ENCODE data around the gene COBL.

COBL gene

DNA sequence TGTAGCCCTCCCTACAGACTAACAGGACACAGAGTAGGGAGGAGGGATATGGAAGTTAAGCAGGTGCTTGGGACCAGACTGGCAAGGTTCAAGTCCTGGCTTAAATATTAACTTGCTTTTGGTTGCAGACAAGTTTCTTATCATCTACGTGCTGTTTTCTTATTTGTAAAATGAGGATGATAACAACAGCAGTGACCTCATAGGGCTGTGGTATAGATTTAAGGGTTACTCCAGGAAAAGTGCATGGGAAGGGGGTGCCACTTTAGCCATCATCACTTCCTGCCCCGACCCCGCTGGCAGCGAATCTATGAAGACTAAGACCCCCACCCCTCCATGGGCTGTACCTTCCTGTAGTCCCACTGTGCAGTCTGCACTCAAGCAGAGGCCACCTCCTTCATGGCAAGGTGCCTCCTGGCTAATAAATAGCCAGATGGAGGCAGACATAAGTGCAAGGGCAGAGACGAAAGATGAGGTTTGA lies 250.2 kb downstream of the COBL start:
- no peak overlapping the region for H3K27ac ChIP-seq
- no peaks in the 10 kb centered on the region for H3K27me3 ChIP-seq (ENCODE audit: control insufficient read depth, insufficient read depth, low read length)
- no peak overlapping the region for H3K4me3 ChIP-seq (ENCODE audit: low read depth, low read length)
- TF ChIP-seq CTCF (IDR thresholded peaks at IDR 0.05) = no peak
- no peaks in the 10 kb centered on the region for H3K4me1 ChIP-seq
- peaks cover 4% of the 10 kb centered on the region for H3K79me2 ChIP-seq
- H3K36me3 ChIP-seq (ENCODE audit: control insufficient read depth, insufficient read depth, low read length) = no peaks in the 10 kb centered on the region
- no peak overlapping the region for H3K9ac ChIP-seq
- no peaks in the 10 kb centered on the region for H3K9me3 ChIP-seq (ENCODE audit: control insufficient read depth, low read length)
- no peak overlapping the region for H3K4me2 ChIP-seq (ENCODE audit: low read length)
- H2AFZ ChIP-seq = no peak overlapping the region

- Histone ChIP-seq H3K36me3 (ENCODE audit: control insufficient read depth, insufficient read depth, low read length) (no peaks in the 10 kb centered on the region), H3K27ac (no peak overlapping the region), H3K4me1 (no peaks in the 10 kb centered on the region), H3K27me3 (ENCODE audit: control insufficient read depth, insufficient read depth, low read length) (no peaks in the 10 kb centered on the region), H2AFZ (no peak overlapping the region), H3K9me3 (ENCODE audit: control insufficient read depth, low read length) (no peaks in the 10 kb centered on the region), H3K4me2 (ENCODE audit: low read length) (no peak overlapping the region), H3K79me2 (peaks cover 4% of the 10 kb centered on the region), H3K9ac (no peak overlapping the region), H3K4me3 (ENCODE audit: low read depth, low read length) (no peak overlapping the region)
- no peak for TF ChIP-seq CTCF (IDR thresholded peaks at IDR 0.05)
Measured at GRCh38 chr7:51065766-51066165, 250.8 kb downstream of the COBL start.

DNA sequence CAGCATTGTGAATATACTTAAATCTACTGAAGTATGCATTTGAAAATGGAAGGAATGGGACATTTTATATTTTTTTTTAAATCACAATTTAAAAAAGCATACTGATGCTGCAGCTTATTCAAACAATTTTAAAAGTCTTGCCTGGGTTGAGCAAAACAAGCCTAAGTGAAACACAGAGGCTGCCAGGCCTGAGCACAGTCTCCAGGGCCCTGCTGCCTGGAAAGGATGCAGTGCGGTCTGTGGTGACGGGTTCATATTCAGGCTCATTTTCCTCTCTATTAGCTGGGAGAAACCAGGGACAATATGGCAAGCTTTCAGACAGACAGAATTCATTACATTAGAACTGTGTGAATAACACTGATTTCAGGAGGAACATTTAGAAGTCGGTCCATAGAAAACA lies 251.9 kb downstream of the COBL start:
- peaks cover 4% of the 10 kb centered on the region for H3K79me2 ChIP-seq
- no peak overlapping the region for H3K27ac ChIP-seq
- H3K9me3 ChIP-seq (ENCODE audit: control insufficient read depth, low read length) = no peaks in the 10 kb centered on the region
- H3K4me3 ChIP-seq (ENCODE audit: low read depth, low read length) = no peak overlapping the region
- H3K4me1 ChIP-seq = no peaks in the 10 kb centered on the region
- H2AFZ ChIP-seq = no peak overlapping the region
- no peak overlapping the region for H3K4me2 ChIP-seq (ENCODE audit: low read length)
- TF ChIP-seq CTCF (IDR thresholded peaks at IDR 0.05) = no peak
- no peaks in the 10 kb centered on the region for H3K36me3 ChIP-seq (ENCODE audit: control insufficient read depth, insufficient read depth, low read length)
- H3K27me3 ChIP-seq (ENCODE audit: control insufficient read depth, insufficient read depth, low read length) = no peaks in the 10 kb centered on the region
- H3K9ac ChIP-seq = no peak overlapping the region

DNA sequence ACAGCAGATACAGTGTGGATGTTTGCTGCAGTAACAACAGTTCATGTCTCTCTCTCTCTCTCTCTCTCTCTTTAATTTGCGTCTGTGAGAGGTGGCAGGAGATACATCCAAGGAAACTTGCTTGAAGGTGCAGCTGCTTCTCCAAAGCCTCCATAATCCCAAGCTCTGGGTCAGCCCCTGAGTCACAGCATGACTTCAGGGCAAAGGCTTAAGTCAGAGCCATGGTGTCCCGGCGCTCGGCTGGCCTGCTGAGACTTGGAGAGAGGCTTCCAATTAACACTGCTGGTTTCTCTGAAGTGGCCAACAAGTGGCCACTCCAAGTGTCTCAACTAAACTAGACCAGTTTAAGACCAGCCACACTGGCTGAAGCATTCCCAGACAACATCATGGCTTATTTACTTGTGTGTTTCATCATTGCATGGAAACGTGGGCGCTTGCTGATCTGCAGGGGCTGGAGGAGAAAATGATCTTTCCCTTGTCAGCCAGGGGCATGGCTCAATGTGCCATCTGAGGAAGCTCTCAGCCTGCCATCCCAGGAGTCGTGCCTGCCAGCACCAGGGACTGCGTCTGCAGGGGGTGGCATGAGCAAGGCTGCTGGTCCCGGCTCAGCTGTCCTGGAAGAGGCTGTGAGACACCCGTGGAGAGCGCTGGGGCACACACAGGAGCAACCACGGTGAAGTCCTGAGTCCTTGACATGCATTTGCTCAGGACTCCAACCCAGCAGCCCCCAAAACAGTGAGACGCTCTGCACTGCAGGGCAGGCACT lies 254.2 kb downstream of the COBL start:
- Histone ChIP-seq H3K27me3 (ENCODE audit: control insufficient read depth, insufficient read depth, low read length) (no peaks in the 10 kb centered on the region), H3K79me2 (peaks cover 9% of the 10 kb centered on the region), H3K4me1 (no peaks in the 10 kb centered on the region), H3K9ac (no peak overlapping the region), H3K36me3 (ENCODE audit: control insufficient read depth, insufficient read depth, low read length) (no peaks in the 10 kb centered on the region), H3K27ac (no peak overlapping the region), H2AFZ (no peak overlapping the region), H3K9me3 (ENCODE audit: control insufficient read depth, low read length) (no peaks in the 10 kb centered on the region), H3K4me3 (ENCODE audit: low read depth, low read length) (no peak overlapping the region), H3K4me2 (ENCODE audit: low read length) (no peak overlapping the region)
- TF ChIP-seq CTCF (IDR thresholded peaks at IDR 0.05) = no peak

GRCh38 chr7:51060536-51060935 lies 256.1 kb downstream of the COBL start:
- H3K4me1 ChIP-seq = no peaks in the 10 kb centered on the region
- no peak overlapping the region for H3K4me2 ChIP-seq (ENCODE audit: low read length)
- H3K9me3 ChIP-seq (ENCODE audit: control insufficient read depth, low read length) = no peaks in the 10 kb centered on the region
- no peak overlapping the region for H3K27ac ChIP-seq
- peaks cover 6% of the 10 kb centered on the region for H3K79me2 ChIP-seq
- no peak overlapping the region for H3K4me3 ChIP-seq (ENCODE audit: low read depth, low read length)
- TF ChIP-seq CTCF (IDR thresholded peaks at IDR 0.05) = no peak
- H3K9ac ChIP-seq = no peak overlapping the region
- no peaks in the 10 kb centered on the region for H3K36me3 ChIP-seq (ENCODE audit: control insufficient read depth, insufficient read depth, low read length)
- no peak overlapping the region for H2AFZ ChIP-seq
- no peaks in the 10 kb centered on the region for H3K27me3 ChIP-seq (ENCODE audit: control insufficient read depth, insufficient read depth, low read length)
